ENCODE results near the gene SH2D5.

SH2D5 gene

GRCh38 chr1:20708891-20709290 is 23.6 kb downstream of the SH2D5 start:
- in situ Hi-C loops (cut with HindIII; ENCODE audit: low sequenced_read_pairs) = no loop called here
- no peak overlapping the region for H3K4me3 ChIP-seq (ENCODE audit: low read depth, low read length)

GRCh38 chr1:20708057-20708456 is 24.4 kb downstream of the SH2D5 start:
- no peak for TF ChIP-seq CTCF (IDR thresholded peaks at IDR 0.05; ENCODE audit: low read depth, low read length, missing control alignments)
- DNase-seq (ENCODE audit: low read depth) = no peak
- in situ Hi-C loops (cut with HindIII; ENCODE audit: low sequenced_read_pairs) = no loop called here
- no peak overlapping the region for H3K4me3 ChIP-seq (ENCODE audit: low read depth, low read length)

More at GRCh38 chr1:20708891-20709290, 23.6 kb downstream of the SH2D5 start:
- DNase-seq (ENCODE audit: low read depth) = no peak
- no peak for TF ChIP-seq CTCF (IDR thresholded peaks at IDR 0.05; ENCODE audit: low read depth, low read length, missing control alignments)

- no peak for DNase-seq (ENCODE audit: low read depth)
- in situ Hi-C loops (cut with HindIII; ENCODE audit: low sequenced_read_pairs) = no loop called here
- H3K4me3 ChIP-seq (ENCODE audit: low read depth, low read length) = no peak overlapping the region
- TF ChIP-seq CTCF (IDR thresholded peaks at IDR 0.05; ENCODE audit: low read depth, low read length, missing control alignments) = no peak
These were observed 25.7 kb downstream of the SH2D5 start for GRCh38 chr1:20706841-20707240.

- no peak overlapping the region for H3K4me3 ChIP-seq (ENCODE audit: low read depth, low read length)
- DNase-seq (ENCODE audit: low read depth) = no peak
- no peak for TF ChIP-seq CTCF (IDR thresholded peaks at IDR 0.05; ENCODE audit: low read depth, low read length, missing control alignments)
- in situ Hi-C loops (cut with HindIII; ENCODE audit: low sequenced_read_pairs) = no loop called here
These were observed 27.2 kb downstream of the SH2D5 start for GRCh38 chr1:20705203-20705755.

GRCh38 chr1:20704390-20705202 is 27.9 kb downstream of the SH2D5 start:
- no peak for TF ChIP-seq CTCF (IDR thresholded peaks at IDR 0.05; ENCODE audit: low read depth, low read length, missing control alignments)
- H3K4me3 ChIP-seq (ENCODE audit: low read depth, low read length) = no peak overlapping the region
- DNase-seq (ENCODE audit: low read depth) = no peak
- in situ Hi-C loops (cut with HindIII; ENCODE audit: low sequenced_read_pairs) = no loop called here

GRCh38 chr1:20703124-20703756 is 29.3 kb downstream of the SH2D5 start:
- no peak overlapping the region for H3K4me3 ChIP-seq (ENCODE audit: low read depth, low read length)
- no peak for TF ChIP-seq CTCF (IDR thresholded peaks at IDR 0.05; ENCODE audit: low read depth, low read length, missing control alignments)
- no peak for DNase-seq (ENCODE audit: low read depth)
- in situ Hi-C loops (cut with HindIII; ENCODE audit: low sequenced_read_pairs) = no loop called here
